ENCODE data around the gene ANAPC4. TPM values are rescaled to one million over a fixed set of nuclear protein-coding genes. Genes with fewer than 3 reads are reported as not detected.

Gene ANAPC4
- total RNA-seq, 2 experiments from 2014 or later, result 41.0 to 41.2 TPM

DNA sequence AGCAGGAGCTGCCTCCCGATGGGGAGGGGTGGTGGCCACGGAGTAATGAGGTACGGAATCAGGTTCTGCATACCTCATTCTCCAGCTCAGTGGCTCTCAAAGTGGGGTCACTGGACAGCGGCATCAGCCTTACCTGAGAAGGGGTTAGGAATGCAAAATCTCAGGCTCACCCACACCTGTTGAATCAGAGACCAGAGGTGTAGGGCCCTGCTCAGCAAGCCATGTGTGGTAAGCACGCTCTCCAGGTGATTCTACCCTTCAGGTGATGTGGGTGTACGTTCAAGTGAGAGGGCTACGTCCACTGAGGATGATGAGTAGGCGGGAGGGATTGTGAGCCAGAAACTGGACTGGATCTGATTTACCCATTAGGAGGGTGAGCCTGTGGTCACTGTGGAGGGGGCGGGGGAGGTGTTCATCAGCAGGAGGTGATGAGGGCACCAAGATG is 65.8 kb downstream of the ANAPC4 start:
- ChIA-PET CTCF (no interaction called here), POLR2A (no interaction called here)
- Mint-ChIP-seq H3K36me3 (ENCODE audit: low read depth) (no peaks in the 10 kb centered on the region), H3K27me3 (no peaks in the 10 kb centered on the region), H3K27ac (no peak overlapping the region), H3K4me1 (no peaks in the 10 kb centered on the region), H3K4me3 (no peak overlapping the region), H3K9me3 (no peaks in the 10 kb centered on the region)
- no peak for DNase-seq

DNA sequence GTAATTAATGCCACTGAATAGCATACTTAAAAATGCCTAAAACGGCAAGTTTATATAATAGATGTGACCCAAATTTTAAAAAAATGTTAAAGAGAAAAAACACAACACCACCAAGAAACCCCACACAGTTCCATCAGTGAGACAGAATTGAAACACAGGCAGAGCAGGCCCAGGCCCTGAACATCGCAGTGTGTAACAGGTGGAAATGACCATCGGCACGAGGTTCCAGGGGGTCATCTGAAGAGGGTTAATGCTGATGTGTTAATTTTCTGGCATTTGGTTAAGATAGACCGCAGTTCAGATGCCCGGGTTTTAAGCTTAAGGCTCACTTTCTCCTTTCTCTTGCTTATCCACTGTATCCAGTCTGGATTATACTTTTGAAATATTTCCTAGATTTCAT is 66.8 kb downstream of the ANAPC4 start:
- Mint-ChIP-seq H3K36me3 (ENCODE audit: low read depth) (no peaks in the 10 kb centered on the region), H3K4me3 (no peak overlapping the region), H3K9me3 (no peaks in the 10 kb centered on the region), H3K4me1 (no peaks in the 10 kb centered on the region), H3K27me3 (no peaks in the 10 kb centered on the region), H3K27ac (no peak overlapping the region)
- no peak for DNase-seq
- ChIA-PET CTCF (no interaction called here), POLR2A (no interaction called here)

- H3K9me3 Mint-ChIP-seq, result no peaks in the 10 kb centered on the region
- POLR2A ChIA-PET, result no interaction called here
- CTCF ChIA-PET, result no interaction called here
- no peak overlapping the region for H3K4me3 Mint-ChIP-seq
- no peaks in the 10 kb centered on the region for H3K36me3 Mint-ChIP-seq (ENCODE audit: low read depth)
- no peaks in the 10 kb centered on the region for H3K4me1 Mint-ChIP-seq
- no peak overlapping the region for H3K27ac Mint-ChIP-seq
- H3K27me3 Mint-ChIP-seq, result no peaks in the 10 kb centered on the region
- no peak for DNase-seq
Measured at GRCh38 chr4:25446611-25447010, 69.5 kb downstream of the ANAPC4 start.

- no peak overlapping the region for H3K27ac Mint-ChIP-seq
- no peaks in the 10 kb centered on the region for H3K9me3 Mint-ChIP-seq
- peaks cover 1% of the 10 kb centered on the region for H3K4me1 Mint-ChIP-seq
- no peaks in the 10 kb centered on the region for H3K36me3 Mint-ChIP-seq (ENCODE audit: low read depth)
- H3K4me3 Mint-ChIP-seq, result no peak overlapping the region
- ChIA-PET CTCF (interaction anchor here (0.7 to 1.0 kb wide), 2 partner anchors 9 to 1092 kb away, joined by 5 to 6 read pairs; no protein-coding TSS in a partner anchor), POLR2A (no interaction called here)
- H3K27me3 Mint-ChIP-seq, result no peaks in the 10 kb centered on the region
- DNase-seq, result no peak
Measured at GRCh38 chr4:25448379-25449109, 71.5 kb downstream of the ANAPC4 start.

- Mint-ChIP-seq H3K4me1 (peaks cover 2% of the 10 kb centered on the region), H3K27ac (no peak overlapping the region), H3K27me3 (no peaks in the 10 kb centered on the region), H3K36me3 (ENCODE audit: low read depth) (no peaks in the 10 kb centered on the region), H3K9me3 (no peaks in the 10 kb centered on the region), H3K4me3 (no peak overlapping the region)
- CTCF ChIA-PET, result no interaction called here
- DNase-seq, result no peak
- POLR2A ChIA-PET, result no interaction called here
Measured at GRCh38 chr4:25449270-25449669, 72.2 kb downstream of the ANAPC4 start.

DNA sequence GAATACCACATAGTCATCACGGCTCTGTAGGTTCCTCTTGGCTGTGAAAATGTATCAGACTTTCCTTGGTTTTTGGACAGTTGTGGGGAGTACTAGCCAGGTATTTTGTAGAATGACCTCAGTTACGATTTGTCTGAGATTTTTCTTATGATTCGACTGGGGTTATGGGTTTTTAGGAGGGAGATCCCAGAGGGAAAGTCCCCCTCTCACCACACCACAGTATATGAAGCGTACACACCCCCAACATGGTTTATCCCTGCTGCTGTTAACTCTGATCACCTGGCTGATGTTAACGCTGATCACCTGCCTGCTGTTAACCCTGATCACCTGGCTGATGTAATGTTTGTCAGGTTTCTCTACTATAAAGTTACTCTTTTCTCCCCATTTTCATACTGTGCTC is 72.6 kb downstream of the ANAPC4 start:
- Mint-ChIP-seq H3K4me3 (no peak overlapping the region), H3K36me3 (ENCODE audit: low read depth) (no peaks in the 10 kb centered on the region), H3K27me3 (no peaks in the 10 kb centered on the region), H3K27ac (no peak overlapping the region), H3K4me1 (peaks cover 2% of the 10 kb centered on the region), H3K9me3 (no peaks in the 10 kb centered on the region)
- ChIA-PET CTCF (no interaction called here), POLR2A (no interaction called here)
- DNase-seq, result no peak

DNA sequence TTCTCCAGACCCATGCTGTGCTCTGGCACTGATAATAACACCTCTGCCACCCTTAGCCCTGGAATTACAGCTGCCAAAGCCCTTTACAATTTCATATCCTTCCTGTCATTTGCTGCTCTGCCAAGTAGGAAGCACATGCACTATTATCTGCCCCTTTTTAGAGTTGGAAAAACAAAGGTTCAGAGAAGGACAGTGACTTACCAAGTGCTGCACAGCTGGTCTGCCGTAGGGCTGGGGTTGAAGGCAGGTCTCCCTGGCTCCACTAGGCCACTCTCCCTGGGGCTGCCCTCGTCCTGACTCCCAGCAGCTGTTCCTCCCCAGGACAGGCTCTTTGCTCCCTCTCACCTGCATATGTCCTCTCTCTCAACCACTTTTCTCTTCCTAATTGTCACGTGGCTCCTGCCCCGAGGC is 73.4 kb downstream of the ANAPC4 start:
- no peak for DNase-seq

GRCh38 chr4:25451676-25452075 is 74.6 kb downstream of the ANAPC4 start:
- Mint-ChIP-seq H3K27ac (no peak overlapping the region), H3K9me3 (no peaks in the 10 kb centered on the region), H3K4me3 (no peak overlapping the region), H3K27me3 (no peaks in the 10 kb centered on the region), H3K4me1 (peaks cover 2% of the 10 kb centered on the region), H3K36me3 (ENCODE audit: low read depth) (no peaks in the 10 kb centered on the region)
- ChIA-PET POLR2A (no interaction called here), CTCF (no interaction called here)
- no peak for DNase-seq

More for the DNA sequence above, 73.4 kb downstream of the ANAPC4 start:
- Mint-ChIP-seq H3K27ac (no peak overlapping the region), H3K27me3 (no peaks in the 10 kb centered on the region), H3K4me1 (peaks cover 2% of the 10 kb centered on the region), H3K4me3 (no peak overlapping the region), H3K9me3 (no peaks in the 10 kb centered on the region), H3K36me3 (ENCODE audit: low read depth) (no peaks in the 10 kb centered on the region)
- CTCF ChIA-PET, result interaction anchor here (0.7 kb wide), 1 partner anchor 11 kb away, joined by 3 read pairs; no protein-coding TSS in a partner anchor
- POLR2A ChIA-PET, result no interaction called here

DNA sequence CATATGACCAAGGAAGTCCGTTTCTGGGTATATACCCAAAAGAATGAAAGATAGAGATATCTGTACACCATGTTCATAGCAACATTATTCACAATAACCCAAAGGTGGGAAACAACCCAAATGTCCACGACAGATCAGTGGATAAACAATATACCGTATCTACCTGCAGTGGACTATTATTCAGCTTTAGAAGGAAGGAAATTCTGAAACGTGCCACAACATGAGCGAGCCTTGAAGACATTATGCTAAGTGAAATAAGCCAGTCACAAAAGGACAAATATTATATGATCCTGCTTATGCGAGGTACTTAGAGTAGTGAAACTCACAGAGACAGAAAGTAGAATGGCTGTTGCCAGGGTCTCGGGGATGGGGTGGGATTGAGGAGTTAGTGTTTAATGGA is 75.0 kb downstream of the ANAPC4 start:
- Mint-ChIP-seq H3K4me1 (peaks cover 2% of the 10 kb centered on the region), H3K4me3 (no peak overlapping the region), H3K9me3 (no peaks in the 10 kb centered on the region), H3K36me3 (ENCODE audit: low read depth) (no peaks in the 10 kb centered on the region), H3K27ac (no peak overlapping the region), H3K27me3 (no peaks in the 10 kb centered on the region)
- CTCF ChIA-PET, result no interaction called here
- DNase-seq, result no peak
- POLR2A ChIA-PET, result no interaction called here

- H3K4me3 Mint-ChIP-seq, result no peak overlapping the region
- POLR2A ChIA-PET, result no interaction called here
- CTCF ChIA-PET, result interaction anchor here (1.0 kb wide), 1 partner anchor 15 kb away, joined by 3 read pairs; no protein-coding TSS in a partner anchor
Measured at GRCh38 chr4:25454476-25454875, 77.4 kb downstream of the ANAPC4 start.

GRCh38 chr4:25457053-25457715 is 80.1 kb downstream of the ANAPC4 start:
- peaks cover 2% of the 10 kb centered on the region for H3K4me1 Mint-ChIP-seq
- no peaks in the 10 kb centered on the region for H3K9me3 Mint-ChIP-seq
- H3K27me3 Mint-ChIP-seq, result no peaks in the 10 kb centered on the region
- CTCF ChIA-PET, result no interaction called here
- H3K4me3 Mint-ChIP-seq, result no peak overlapping the region
- no peaks in the 10 kb centered on the region for H3K36me3 Mint-ChIP-seq (ENCODE audit: low read depth)
- no peak overlapping the region for H3K27ac Mint-ChIP-seq
- DNase-seq, result no peak
- POLR2A ChIA-PET, result interaction anchor here (1.1 kb wide), 1 partner anchor 35 kb away, joined by 3 read pairs; no protein-coding TSS in a partner anchor

More at GRCh38 chr4:25454476-25454875, 77.4 kb downstream of the ANAPC4 start:
- Mint-ChIP-seq H3K36me3 (ENCODE audit: low read depth) (no peaks in the 10 kb centered on the region), H3K9me3 (no peaks in the 10 kb centered on the region), H3K4me1 (peaks cover 2% of the 10 kb centered on the region), H3K27ac (no peak overlapping the region), H3K27me3 (no peaks in the 10 kb centered on the region)
- no peak for DNase-seq

DNA sequence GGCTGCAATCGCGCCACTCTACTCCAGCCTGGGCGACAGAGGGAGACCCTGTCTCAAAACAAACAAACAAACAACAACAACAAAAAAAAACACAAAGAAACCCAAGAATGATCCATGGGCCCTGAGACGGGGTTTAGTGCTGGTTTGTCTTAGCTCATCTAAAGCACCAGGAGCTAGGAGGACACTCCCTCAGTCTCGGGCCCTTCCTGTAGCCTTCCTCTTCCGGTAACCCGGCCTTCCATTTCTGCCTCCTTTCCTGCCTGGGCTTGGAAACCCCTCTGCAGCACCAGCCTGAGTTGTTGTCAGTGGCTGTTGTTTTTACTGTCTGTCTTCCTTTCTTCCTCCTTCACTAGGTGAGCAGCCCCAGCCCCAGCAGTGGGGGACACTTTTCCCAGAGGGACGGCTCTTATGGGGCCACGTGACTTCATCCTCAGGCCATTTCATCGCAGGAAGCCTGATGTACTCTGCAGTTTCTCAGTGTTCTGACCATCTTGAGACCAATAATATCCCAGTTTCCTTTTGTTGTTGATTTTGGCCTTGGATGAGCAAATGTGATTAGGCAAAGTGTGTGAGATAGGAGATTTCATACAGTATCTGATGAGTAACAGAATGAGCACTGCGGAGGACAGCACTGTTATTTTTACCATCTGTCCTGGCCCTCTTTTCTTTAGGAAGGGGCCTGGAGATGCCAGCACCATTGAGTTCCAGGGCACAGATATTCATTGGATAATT is 90.1 kb downstream of the ANAPC4 start:
- POLR2A ChIA-PET, result no interaction called here
- H3K4me3 Mint-ChIP-seq, result no peak overlapping the region

GRCh38 chr4:25467843-25468242 is 90.8 kb downstream of the ANAPC4 start:
- no peak overlapping the region for H3K4me3 Mint-ChIP-seq
- peaks cover 10% of the 10 kb centered on the region for H3K9me3 Mint-ChIP-seq
- ChIA-PET CTCF (no interaction called here), POLR2A (no interaction called here)
- H3K27ac Mint-ChIP-seq, result no peak overlapping the region
- H3K27me3 Mint-ChIP-seq, result no peaks in the 10 kb centered on the region
- H3K36me3 Mint-ChIP-seq (ENCODE audit: low read depth), result no peaks in the 10 kb centered on the region
- H3K4me1 Mint-ChIP-seq, result no peaks in the 10 kb centered on the region
- no peak for DNase-seq

More for the DNA sequence above, 90.1 kb downstream of the ANAPC4 start:
- Mint-ChIP-seq H3K4me1 (no peaks in the 10 kb centered on the region), H3K27me3 (no peaks in the 10 kb centered on the region), H3K27ac (no peak overlapping the region), H3K36me3 (ENCODE audit: low read depth) (no peaks in the 10 kb centered on the region), H3K9me3 (peaks cover 10% of the 10 kb centered on the region)
- CTCF ChIA-PET, result no interaction called here
- DNase-seq, result no peak
